GM20431 (cell line): ENCODE measurements around the gene TNIP1.

Source experiments
- in situ Hi-C: fragments of 300-500 bp; cut with MseI, MboI; formaldehyde crosslinking; loops from one replicate; pipeline ENCODE4 v1.15.0; 2020; ENCODE audit warnings: low sequenced_read_pairs; ENCODE audit not compliant: unreplicated experiment

The TNIP1 gene

DNA sequence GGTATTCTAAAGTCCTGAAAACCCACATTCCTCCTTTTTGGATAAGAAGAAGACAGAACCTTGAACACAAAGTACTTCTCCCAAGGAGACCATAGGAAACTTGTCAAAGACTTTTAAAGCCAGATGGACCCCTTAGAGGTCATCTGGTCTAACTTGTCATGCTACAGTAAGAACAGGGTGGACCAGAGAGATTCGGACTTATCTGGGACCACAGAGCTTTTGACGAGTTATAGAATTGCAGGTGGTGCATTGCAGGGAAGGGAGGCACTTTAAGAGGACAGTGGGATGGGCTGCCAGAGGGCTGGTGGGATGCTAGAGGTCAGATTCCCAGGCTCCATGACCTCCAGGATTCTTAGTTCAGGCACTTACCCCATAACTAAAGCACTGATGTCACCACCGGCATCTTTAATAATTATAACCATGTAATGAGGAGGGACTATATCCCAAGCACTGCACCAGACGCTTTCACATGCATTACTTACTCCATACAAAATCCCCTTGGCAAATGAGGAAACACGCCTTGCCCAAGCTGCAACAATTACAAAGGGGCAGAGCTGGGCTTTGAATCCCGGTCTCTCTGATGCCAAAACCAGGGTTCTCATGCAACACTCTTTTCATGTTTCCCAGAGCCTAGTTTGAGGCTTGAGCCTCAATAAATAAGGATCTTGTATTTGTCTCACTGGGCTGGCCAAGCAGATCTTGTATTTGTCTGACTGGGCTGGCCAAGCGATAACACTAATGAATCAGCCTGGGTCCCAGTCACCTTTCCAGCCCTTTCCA lies 73.2 kb downstream of the TNIP1 start:
- in situ Hi-C loops: no loop called here

DNA sequence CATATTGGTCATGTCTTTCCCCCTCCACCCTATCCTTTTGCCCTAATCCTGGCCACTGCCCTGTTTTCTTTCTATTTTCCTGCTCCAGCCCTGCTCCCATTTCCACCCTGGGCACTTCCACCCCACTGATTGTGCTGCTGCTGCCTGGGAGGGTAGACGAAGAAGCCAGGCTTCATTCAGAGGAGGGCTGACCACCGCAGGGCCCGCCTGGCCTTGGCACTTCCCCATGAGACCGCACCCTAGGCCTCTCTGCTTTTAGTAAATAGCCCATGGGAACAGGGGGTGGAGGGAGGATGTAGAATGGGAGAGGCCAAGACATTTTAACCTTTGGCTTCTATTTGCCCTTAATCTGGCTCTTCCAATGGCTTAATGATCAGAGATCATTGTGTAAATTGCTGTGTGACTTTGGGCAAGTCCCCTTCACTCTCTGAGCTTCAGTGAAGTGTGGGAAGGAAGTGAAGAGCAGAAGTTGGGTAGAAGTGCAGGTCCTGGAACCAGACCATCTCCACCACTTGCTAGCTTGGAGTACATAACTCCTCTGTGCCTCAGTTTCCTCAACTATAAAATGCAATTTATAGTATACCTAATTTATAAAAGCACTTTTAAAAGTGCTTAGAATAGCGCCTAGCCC lies 74.0 kb downstream of the TNIP1 start:
- in situ Hi-C loops: no loop called here

DNA sequence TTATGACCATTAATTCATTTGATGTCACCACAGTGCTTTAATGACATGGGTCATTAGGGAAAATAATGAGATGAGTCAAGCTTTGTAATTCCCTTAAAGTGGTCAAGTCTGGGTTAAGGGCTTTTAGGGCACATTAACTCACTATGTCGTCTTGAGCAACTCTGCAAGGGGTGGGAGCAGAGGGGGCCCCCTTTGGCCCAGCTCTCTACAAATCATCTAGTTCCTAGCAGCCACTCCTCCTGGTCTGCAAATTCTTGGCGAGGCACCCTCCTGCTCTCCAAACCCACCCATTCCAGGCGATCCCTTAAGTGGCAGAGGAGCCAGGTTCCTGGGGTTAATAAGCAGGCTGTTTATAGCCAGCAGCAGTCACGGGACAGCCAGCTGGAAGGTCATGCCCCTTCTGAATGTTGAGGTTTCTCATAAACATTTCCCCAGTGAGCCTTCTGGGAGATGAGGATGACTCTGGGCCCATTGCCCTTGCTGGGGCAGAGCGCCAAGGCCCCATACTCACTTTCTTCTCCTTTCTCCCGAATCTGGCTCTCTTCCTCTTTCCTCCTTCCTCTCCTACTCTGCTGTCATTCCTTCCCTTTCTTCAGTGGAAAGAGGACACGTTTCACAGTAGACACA lies 74.8 kb downstream of the TNIP1 start:
- in situ Hi-C loops: no loop called here

DNA sequence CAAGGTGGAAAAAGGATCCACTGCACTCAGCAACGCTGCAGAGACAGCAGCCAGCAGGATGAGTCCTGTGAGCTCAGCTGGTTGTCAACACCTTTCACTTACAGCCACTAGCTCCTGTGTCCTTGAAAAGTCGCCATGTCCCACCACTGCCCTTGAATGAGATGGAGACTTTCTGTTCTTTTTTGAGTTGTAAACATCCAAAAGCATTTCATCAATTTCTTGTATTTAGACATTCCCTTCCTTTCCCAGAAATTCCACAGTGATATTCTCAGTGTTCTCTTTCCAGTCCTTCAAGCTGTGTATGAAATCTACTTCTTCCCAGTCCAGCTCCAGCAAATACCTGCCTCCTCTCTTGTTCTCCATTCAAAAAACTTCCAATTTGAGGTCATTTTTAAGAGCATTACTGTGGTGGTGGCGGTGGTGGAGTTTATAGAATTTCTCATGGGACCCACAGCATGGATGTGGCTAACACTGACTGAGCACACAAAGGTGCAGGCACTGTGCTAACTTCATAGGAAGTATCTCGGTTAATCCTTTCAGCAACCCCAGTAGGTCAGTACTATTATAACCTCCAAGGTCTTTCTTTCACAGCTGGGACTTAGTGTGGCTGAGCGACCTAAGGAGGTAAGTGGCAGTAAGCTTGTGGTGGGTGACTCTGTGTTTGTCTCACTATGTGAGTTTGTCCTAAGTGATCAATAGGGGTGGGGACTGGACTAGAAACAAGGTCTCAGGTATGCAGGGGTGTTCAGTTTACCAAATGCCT lies 75.5 kb downstream of the TNIP1 start:
- in situ Hi-C loops: no loop called here

DNA sequence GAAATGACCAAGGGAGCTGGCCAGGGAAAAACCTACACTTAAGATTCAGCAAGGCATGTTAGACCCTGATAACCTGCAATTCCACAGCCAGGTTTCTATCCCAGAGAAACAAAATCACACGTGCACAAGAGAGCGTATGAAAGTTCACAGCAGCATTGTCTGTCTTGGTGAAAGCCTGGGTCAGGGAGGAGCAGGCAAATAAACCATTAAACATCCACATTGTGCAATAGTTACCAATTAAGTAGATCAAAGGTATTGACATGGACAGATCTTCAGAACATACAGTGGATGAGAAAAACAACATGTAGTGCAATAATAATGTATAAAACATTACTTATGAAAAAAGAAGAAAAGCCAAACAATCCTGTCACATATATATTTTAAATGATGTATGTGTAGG lies 76.3 kb downstream of the TNIP1 start:
- in situ Hi-C loops: no loop called here

DNA sequence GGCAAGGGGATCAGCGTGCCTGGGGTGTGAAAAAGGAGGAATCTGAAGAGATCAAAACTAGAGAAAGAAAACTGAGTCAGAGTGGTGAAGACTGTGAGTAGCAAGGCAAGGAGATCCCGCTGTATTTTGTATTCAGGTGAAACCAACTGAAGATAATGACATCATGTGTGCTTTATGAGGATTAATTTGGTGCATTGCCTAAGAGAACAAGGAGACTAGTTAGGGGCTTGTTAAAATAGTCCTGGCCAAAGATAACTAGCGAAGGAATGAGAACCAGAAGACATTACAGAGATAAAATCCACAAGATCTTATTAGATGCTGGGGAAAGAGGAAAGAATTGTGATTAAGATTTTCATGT lies 77.4 kb downstream of the TNIP1 start:
- in situ Hi-C loops: no loop called here

DNA sequence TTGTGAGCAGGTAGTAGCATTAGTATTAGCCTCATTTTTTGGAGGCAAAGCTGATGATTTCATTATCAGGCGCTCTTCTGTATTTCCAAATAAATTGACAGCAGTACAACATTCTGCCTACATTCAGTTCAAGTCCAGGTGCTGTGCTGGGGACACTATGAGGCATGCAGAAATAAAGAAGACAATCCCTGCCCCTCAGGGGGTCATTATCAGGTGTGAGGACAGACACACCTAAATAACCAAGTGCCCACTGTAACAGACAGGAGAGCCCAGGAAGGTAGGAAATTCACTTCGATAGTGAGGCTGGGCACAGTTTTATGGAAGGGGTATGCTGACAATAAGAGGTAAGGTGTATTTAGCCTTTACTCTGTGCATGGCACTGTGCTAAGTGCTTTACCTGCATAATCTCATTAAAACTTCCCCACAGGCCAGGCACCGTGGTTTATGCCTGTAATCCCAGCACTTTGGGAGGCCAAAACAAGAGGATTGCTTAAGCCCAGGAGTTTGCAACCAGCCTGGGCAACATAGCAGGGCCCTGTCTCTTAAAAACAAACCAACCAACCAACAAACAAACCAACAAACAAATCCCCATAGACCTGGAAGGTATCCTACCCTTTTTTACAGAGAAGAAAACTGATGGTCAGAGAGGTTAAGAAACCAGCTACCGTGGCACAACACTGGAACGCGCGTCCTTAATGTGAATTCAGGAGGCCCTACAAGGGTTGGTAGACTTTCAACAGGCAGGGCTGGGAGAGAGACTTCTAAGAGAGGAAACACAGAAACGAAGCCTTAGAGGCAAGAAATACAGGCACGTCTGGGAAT lies 77.9 kb downstream of the TNIP1 start:
- in situ Hi-C loops: no loop called here

DNA sequence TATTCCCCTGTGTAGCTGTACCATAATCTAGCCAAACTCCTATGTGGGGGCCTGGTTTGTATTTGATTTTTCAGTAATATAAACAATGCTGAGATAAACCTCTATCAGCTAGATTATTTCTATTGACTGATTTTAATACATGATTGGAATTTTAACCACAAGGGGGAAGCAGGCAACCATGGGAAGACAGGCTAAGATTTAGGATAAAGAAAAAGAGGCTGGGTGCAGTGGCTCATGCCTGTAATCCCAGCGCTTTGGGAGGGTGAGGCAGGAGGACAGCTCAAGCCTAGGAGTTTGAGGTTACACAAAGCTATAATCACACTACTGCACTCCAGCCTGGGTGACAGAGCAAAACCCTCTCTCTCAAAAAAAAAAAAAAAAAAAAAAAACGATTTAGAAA lies 78.6 kb downstream of the TNIP1 start:
- in situ Hi-C loops: no loop called here

DNA sequence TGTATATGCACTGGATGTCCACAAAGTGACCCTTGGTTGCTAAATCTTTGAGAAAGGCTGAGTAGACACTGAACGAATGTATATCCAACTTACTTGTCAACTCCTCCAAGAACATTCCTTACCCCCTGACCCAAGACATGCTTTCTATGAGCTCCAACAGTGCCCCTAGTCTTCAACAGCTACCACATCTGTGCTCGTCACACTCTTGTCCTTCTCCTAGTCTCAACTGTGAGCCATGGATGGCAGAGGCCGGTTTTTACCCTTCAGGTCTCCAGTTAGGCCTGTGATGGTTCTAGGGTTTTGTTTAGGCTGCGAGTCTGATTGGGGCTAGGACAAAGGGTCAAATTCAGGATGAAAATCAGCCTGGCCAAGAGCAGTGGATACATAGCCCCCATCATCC lies 79.4 kb downstream of the TNIP1 start:
- in situ Hi-C loops: no loop called here

DNA sequence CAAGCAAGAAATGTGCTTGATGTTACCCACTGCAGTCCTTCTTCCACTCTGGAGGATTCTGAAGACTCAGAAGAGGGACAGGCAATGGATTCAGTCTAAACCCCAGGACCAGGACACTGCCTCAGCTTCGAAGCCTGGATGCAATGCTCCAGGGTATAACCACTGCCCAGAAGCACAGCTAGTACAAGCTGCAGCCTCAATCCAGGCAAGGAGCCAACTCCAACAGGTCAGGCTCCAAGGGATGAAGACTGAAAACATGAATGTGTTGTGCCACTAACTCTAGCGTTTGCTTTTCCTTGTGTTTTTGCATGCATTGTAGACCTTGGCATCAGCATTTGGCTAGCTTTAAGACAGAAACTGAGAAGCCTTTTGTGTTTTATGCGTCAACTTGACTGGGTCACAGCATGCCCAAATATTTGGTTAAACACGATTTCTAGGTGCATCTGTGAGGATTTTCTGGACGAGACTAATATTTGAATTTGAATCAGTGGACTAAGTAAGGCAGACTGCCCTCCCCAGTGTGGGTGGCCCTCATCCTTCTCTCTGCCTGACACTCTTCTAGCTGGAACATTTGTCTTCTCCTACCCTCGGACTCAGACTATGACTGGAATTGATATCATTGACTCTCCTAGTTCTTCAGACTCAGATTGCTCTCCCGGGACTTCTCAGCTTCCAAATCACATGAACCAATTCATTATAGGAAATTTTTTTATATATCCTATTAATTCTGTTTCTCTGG lies 81.0 kb downstream of the TNIP1 start:
- in situ Hi-C loops: no loop called here

DNA sequence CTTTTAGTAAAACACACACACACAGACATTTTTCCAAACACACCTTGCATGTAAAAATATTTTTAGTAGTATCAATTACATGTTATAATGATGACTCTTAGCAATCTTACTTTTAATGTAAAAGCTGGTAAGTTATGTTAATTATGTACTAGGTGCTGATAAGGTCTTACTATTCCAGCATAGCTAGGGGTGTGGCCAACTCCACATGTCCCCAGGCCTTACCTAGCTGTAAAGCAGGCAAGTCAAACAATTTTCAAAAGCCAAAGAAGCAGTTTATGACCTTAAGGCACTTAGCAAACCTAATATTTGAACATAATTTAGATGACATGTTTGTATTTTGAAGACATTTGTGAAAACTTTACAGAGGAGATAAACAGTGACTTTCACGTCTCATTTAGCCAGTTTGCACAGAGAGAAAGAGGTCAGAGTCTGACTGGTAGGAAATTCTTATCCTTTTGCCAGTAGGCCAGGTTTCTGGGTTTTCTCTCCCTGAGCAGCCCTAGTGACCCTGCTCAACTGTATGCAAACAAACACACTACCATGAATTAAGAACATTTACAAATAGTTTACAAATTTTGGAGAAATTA lies 86.9 kb downstream of the TNIP1 start:
- in situ Hi-C loops: no loop called here

DNA sequence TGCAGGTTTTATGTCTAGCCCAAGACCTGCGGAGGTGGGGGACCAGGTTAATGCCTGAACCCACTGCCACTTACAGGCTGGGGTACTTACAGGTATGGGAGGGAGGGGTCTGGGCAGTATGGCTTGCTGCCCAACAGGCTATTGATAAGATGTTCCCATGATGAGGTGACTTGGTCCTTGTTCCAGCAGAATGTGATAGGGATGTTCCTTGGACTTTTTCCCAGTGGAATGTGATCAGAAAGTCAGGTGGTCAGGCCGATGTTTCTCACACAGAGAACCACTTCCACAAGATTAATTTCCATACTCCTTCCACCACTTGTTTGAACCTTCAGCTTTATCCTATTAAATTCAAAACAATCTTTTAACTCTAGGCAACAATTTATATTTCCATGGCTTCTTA lies 87.4 kb downstream of the TNIP1 start:
- in situ Hi-C loops: no loop called here

DNA sequence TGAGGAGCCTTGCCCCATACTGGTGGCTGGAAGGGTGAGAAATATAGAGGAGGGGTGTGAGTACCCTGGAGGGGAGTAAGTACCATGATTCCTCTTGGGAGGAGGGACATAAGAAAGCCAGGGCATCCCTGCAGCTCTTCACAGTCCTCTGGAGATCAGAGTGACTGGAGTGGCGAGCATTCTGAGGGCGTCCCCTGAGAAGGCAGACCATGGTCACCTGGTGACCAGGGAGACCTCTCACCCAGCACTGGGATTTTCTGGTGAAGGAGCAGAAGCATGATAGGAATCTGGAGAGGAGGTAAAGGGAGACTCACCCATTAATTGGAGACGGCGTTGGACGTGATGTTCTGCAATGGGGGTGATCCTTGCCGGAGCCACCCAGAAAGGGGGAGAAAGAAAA lies 88.1 kb downstream of the TNIP1 start:
- in situ Hi-C loops: no loop called here

DNA sequence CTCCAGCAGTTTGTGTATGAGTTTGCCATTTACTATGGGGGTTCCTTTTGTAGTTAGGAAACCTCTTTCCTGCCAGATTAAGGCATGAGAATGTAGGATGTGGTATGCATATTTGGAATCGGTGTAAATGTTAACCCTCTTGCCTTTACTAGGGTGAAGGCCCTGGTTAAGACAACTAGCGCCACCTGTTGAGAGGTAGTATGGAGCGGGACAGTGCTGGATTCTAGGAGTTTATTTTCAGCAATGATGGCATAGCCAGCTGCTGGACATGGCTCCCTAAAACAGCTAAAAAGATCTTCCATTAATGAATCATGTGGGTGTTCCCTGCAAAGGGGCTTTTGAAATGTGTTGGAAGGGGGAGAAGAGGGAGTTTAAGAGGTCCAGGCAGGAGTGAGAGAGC lies 91.1 kb downstream of the TNIP1 start:
- in situ Hi-C loops: no loop called here

DNA sequence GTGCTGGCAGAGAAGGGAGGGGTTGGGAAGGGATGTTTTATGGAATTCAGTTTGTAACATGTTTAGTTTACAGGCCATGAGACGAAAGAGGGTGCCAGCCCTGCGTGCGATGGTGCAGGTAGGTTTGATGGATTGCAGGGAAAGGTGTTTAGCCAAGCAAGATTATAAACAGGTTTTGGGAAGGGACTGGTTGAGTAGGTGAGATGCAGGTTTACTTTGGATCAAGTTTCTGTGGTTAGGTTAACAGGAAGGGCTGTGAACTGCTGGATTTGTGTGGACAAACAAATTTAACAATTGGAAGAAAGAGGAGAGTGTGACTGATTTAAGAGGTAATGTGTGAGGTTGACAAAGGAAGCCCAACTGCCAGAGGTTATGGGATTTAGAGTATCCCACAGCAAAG lies 93.1 kb downstream of the TNIP1 start:
- in situ Hi-C loops: no loop called here
